Measurements from ENCODE around the gene LMBR1.
"Not testable (repeated sequence)": the region's sequence is repeated elsewhere in the genome, so short reads cannot be mapped to it uniquely, and the experiment has no call there.

The LMBR1 gene

DNA sequence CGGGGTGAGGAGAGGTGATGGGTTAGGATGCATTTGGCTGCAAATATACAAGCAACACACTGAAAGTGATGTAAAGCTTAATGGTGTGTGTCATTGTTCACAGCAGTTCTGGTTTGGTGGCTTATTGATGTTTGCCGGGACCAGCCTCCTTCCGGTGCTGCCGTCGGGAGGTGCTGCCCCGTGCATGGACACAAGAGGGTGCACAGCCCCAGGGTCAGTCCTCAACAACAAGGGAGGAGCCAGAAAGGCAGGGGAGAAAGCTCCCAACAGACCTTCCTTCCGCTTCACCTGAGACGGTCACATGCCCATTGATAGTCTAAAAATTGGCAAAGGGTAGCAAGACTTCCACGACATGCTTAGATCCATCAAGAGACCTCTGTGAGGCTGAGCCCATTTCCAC lies 242.9 kb downstream of the LMBR1 start:
- peak; percentile 21 for DNase-seq

DNA sequence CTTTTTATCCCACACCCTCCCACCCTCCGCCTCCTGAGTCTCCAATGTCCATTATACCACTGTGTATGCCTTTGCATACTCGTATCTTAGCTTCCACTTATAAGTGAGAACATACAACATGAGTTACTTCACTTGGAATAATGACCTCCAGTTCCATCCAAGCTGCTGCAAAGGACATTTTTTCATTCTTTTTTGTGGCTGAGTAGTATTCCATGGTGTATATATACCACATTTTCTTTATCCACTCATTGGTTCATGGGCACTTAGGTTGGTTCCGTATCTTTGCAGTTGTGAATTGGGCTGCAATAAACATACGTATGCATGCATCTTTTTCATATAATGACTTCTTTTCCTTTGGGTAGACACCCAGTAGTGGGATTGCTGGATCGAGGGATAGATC lies 245.7 kb downstream of the LMBR1 start:
- DNase-seq = not testable (repeated sequence)

DNA sequence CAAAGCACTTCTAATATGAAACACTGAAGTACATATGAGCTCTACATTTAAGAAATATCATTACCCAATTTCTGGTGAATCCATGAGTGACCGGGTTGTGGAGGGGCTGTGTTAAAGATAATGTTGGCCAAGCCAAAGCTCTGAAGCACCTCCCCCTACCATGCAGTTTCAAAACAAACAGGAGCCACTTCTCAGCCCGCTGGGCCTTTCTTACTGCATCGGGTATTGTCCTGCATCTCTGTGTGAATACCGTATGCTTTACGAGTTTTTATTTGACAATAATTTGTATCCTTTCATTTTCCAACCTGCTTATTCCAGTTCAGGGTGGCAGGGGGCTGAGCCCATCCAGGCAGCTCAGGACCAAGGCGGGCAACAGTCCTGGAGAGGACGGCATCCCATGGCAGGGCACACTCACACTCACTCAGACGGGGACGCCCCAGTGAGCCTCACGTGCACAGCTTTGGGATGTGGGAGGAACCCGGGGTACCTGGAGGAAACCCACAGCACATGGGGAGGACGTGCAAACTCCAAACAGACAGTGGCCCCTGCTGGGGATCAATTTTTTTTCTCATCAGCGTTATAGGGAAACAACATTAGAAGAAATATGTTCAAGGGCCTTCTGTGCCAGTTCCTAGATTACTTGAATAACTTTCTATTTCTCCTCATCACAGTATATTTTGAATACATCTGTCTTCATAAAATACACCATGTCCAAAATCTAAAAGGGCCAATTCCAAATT lies 250.5 kb downstream of the LMBR1 start:
- DNase-seq = no peak

DNA sequence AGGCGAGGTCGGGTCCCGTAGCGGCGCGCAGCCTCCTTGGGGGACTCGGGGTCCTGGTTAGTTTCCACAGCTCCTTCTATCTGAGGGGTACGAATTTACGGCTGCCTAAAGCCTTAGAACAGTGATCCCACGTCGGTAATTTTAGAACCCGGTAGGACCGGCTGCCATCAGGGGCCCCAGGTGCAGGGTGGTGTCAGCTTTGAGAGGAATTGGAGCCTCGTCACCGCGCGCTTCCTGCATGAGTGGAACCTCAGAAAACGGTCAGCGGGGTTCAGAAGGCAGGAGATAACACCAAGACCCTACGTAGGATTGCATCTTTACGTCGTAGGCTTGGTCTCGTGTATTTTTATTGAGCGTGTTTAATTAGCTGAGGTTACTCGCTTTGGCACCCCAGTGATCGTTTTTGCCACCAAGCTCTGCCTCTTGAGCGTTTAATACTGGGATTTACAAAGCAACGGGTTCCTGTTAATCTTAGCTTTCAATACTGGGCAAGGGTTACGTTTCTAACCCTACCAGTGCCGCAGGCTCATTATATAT lies 252.0 kb downstream of the LMBR1 start:
- peak; percentile 85 for DNase-seq

DNA sequence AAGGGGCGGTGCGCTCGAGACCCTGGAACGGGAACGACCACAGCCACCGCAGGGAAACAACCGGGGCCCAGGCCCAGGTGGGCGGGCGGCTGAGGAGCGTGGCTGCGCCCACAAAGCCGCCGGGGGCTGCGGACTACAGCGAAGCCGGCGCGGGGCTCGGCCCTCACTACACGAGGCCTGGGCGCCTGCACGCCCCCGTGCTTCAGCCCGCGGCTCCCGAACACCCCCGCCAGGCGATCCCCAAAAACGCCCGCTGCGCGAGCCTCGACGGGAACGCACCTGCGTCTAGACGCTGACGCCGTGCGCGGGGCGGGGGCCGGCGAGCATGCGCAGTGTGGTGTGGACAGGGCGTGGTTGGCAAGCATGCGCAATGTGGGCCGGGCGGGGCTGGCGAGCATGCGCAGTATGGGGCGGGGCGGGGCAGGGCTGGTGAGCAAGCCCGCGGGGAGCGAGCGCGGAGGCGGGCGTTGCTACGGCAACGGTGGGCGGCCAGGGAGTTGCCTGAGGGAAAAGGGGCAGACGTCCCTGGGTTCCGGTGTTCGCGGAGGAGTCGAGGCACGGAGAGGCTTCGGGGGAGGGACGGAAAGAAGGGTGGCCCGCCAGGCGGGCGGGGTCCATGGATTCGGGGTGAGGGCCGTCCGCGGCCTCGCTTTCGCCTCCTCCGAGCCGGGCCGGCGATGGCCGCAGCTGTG lies 252.6 kb downstream of the LMBR1 start, which contains the start of gene RNF32:
Gene RNF32 (plus strand): TSS at position 518 of the 692 bp plus-strand sequence. CDS start 3,104 bp downstream, outside the sequence.
- peak; percentile 97 for DNase-seq

DNA sequence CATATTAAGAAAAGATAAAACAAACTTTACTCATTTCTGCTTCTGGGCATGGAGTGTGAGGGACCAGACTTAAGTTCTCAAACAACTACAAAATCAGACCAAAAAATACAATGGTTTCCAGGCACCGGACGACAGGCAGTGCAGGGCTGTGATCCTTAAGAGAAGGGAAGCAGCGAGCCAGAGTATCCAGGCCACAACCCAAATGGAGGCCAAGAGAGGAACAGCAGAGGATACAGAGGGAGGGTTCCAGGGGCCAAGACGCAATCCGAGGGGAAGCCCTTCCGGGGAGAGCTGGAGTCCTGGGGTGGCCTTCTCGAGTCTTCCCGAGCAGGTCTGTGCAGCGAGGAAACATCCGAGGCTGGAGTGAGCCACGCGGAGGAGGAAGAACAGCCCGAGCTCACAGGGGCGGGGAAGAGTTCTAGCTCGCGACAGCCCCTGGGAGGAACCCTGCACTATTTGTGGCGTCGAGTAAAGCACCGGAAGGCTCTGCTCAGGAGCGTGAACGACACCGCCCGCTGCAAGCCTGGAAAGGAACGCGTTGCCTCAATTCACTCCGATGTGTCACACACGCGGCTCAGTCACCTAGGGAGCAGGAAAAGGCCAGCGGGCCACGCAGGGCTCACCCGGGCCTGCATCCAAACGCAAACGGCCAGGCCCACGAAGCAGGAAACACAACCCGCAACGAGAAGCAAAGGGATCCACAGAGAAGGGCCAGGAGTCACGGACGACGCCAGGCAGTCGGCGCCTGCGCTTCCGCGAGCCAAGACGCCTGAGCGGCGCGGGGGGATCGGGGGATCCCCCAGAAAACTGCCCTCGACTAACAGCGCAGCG lies 253.3 kb downstream of the LMBR1 start:
- no peak for DNase-seq

DNA sequence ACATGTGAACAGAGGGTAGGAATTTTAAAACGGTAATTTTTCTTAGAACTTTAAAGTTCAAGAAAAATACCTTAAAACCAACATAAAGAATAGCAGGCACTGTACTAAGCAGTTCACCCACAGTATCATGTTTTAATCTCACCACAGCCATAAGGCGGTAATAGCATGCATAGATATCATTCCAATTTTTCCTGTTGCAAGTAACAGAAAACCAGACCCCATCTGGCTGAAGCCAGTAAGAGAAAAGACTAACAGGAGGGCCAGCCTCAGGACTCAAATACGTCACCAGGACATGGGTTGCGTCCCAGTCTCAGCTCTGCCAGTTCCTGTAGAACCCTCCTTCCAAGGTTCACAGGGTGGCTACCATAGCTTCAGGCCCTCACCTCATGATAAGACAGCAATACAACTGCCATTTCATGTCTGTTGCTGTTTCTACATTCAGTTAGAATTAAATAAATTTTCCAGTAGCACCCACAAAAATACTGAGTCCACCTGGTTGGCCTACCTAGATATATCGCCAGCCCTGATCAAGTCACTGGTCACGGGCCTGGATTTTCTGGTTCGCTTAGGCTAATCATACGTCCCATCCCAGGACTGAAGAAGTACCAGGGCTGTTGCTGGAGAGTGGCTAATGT lies 254.4 kb downstream of the LMBR1 start:
- peak; percentile 8 for DNase-seq

DNA sequence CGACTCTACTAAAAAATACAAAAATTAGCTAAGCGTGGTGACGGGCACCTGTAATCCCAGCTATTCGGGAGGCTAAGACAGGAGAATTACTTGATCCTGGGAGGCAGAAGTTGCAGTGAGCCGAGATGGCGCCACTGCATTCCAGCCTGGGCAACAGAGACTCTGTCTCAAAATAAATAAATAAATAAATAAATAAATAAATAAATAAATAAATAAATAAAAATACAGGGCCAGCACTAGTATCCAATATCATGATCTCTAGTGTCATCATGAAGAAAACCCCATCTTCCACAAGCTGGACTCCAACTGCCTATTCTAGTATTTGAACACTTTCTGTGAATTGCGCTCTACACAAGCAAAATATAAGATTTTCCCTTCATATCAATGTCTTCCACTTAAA lies 255.9 kb downstream of the LMBR1 start:
- DNase-seq = not testable (repeated sequence)

DNA sequence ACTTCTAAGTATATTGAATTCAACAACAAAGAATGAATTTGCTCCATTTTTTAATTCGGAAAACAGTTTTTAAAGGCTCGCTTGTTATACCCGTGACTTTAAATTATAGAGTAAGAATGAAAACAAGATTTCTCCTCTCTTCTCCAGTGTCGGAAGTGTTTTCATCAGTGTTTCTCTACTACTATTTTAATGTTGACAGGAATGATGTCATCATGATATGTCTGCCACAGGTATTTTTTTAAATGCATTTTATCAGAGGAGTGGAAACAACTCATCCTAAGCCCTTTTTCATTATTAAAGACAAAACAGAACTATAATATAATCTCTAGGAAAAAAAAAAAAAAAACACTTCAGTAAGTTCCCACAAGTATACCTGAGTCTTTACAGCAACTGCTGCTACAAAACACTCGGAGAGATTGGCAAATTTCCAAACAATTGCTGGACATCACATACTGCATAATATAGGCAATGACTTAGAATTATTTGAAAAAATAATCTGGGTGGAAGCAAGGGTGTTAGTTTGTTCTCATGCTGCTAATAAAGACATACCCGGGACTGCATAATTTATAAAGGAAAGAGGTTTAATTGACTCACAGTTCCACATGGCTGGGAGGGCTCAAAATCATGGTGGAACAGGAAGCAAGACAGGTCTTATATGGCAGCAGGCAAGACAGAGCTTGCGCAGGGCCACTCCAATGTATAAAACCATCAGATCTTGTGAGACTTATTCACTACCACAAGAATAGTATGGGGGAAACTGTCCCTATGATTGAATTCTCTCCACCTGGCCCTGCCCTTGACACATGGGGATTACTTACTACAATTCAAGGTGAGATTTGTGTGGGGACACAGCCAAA lies 257.2 kb downstream of the LMBR1 start:
- peak; percentile 15 for DNase-seq

DNA sequence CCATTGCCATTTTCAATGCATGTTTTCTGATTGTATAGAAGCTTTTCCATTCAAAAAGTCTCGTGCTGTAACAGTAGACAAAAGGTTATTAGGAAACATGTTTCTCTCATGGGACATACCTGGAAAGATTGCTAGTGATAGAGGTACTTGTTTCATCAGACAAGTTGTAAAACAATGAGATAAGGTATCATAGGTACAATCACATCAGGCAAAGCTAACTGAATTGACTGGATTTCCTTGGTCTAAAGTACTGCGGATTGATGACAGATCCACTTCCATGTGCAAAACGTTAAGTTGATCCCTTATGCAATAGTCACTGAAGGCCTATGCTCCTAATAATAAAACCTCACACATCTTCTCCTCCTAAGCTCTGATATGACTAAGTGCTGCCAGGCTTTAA lies 258.9 kb downstream of the LMBR1 start:
- no peak for DNase-seq

DNA sequence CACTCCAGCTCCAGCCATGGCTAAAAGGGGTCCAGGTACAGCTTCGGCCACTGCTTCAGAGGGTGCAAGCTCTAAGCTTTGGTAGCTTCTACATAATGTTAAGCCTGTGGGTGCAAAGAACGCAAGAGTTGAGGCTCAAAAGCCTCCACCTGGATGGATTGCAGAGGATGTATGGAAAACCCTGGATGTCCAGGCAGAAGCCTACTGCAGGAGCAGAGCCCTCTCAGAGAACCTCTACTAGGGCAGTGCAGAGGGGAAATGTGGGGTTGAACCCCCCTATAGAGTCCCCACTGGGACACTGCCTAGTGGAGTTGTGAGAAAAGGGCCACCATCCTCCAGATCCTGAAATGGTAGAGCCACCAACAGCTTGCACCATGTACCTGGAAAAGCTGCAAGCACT lies 263.1 kb downstream of the LMBR1 start:
- DNase-seq = no peak

DNA sequence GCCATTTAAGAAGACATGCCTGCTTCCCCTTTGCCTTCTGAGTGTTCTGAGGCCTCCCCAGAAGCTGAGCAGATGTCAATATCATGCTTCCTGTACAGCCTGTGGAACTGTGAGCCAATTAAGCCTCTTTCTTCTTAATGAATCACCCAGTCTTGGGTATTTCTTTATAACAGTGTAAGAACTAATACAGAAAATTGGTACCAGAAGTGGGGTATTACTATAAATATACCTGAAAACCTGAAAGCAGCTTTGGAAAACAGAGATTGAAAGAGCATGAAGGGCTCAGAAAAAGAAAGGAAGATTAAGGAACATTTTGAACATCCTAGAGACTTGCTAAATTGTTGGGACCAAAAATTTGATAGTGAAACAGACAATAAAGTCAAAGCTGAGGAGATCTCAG lies 264.4 kb downstream of the LMBR1 start:
- no peak for DNase-seq
